Left colon (tissue), 2 donors: ENCODE results near the gene FANCE. TPM values are rescaled to one million over a fixed set of nuclear protein-coding genes. Genes with fewer than 3 reads are reported as not detected.
A peak's percentile ranks its signal among the peaks of the same experiment; 100 is the strongest.

Experiments
- ATAC-seq: fragments of 200-7000 bp; cut with Tn5 transposase; one replicate; pipeline ENCODE4 v1.9.1; 2020; ENCODE audit warnings: mild to moderate bottlenecking, moderate library complexity
- DNase-seq, 2 donors: peaks; one replicate each; pipeline ENCODE4 v3.0.0-alpha.2; 2020
- intact Hi-C, 2 donors: fragments of 100-400 bp; cut with DNase I in 1 of 2; cut with micrococcal nuclease in 1 of 2; formaldehyde crosslinking; loops; one replicate each; pipeline versions ENCODE4 v1.11.2 to v1.14.0; 2022; cut with DNase I, micrococcal nuclease
- total RNA-seq, 2 donors: library from RNA; stranded (reverse); fragmentation: NEBNext Ultra II Directional; extraction: Animal tissue kit (Norgen Biotek cat#: 25700); gene quantifications; one replicate each; pipeline ENCODE4 v1.2.1, GENCODE V29; 2021
- donor health status: DM: no; HTN: no; CAD: no.
- donor health status: DM: yes; HTN: yes; CAD: no.

Gene FANCE
- total RNA-seq, 2 donors from 2014 or later: 3.8 to 4.9 TPM

GRCh38 chr6:35492258-35492973, 40.3 kb downstream of the FANCE start:
- ATAC-seq (no peak), DNase-seq (no peak)

GRCh38 chr6:35492974-35493284, 40.8 kb downstream of the FANCE start:
- intact Hi-C loops: no loop called here
- DNase-seq: no peak
- ATAC-seq: no peak

More at GRCh38 chr6:35492258-35492973, 40.3 kb downstream of the FANCE start:
- intact Hi-C loops: no loop called here

GRCh38 chr6:35493307-35493983, 41.3 kb downstream of the FANCE start:
- ATAC-seq: no peak
- DNase-seq: no peak
- intact Hi-C loops: no loop called here

GRCh38 chr6:35494161-35494563, 42.0 kb downstream of the FANCE start:
- DNase-seq (no peak), ATAC-seq (no peak)
- intact Hi-C loops: no loop called here

GRCh38 chr6:35495258-35496035, 43.3 kb downstream of the FANCE start:
- peak in 1 of 2 donors; percentile 62 for DNase-seq
- intact Hi-C loops: no loop called here
- no peak for ATAC-seq

- DNase-seq (peak; percentile 63 to 67), ATAC-seq (peak; percentile 81)
- intact Hi-C loops: no loop called here
Measured at GRCh38 chr6:35496036-35496840, 44.1 kb downstream of the FANCE start.

GRCh38 chr6:35496841-35497570, 44.9 kb downstream of the FANCE start, which contains the start of gene TEAD3:
Gene TEAD3 (minus strand): TSS chr6:35497079.
- ATAC-seq (peak; percentile 69), DNase-seq (peak; percentile 67 to 71)
- intact Hi-C loops: no loop called here

GRCh38 chr6:35497571-35498421, 45.7 kb downstream of the FANCE start:
- intact Hi-C loops: no loop called here
- peak; percentile 62 to 68 for DNase-seq

GRCh38 chr6:35498422-35499067, 46.4 kb downstream of the FANCE start:
- intact Hi-C loops: no loop called here

More at GRCh38 chr6:35497571-35498421, 45.7 kb downstream of the FANCE start:
- ATAC-seq: peak; percentile 19

GRCh38 chr6:35499372-35499771, 47.2 kb downstream of the FANCE start:
- ATAC-seq (no peak), DNase-seq (no peak)
- intact Hi-C loops: no loop called here

More at GRCh38 chr6:35498422-35499067, 46.4 kb downstream of the FANCE start:
- DNase-seq: no peak
- no peak for ATAC-seq

GRCh38 chr6:35500782-35501181, 48.6 kb downstream of the FANCE start:
- ATAC-seq (no peak), DNase-seq (no peak)
- intact Hi-C loops: no loop called here

- ATAC-seq: no peak
- intact Hi-C loops: no loop called here
- no peak for DNase-seq
Measured at GRCh38 chr6:35501784-35502183, 49.6 kb downstream of the FANCE start.

GRCh38 chr6:35503534-35503933, 51.4 kb downstream of the FANCE start:
- no peak for DNase-seq
- intact Hi-C loops: no loop called here
- ATAC-seq: no peak

- intact Hi-C loops: no loop called here
- no peak for DNase-seq
- ATAC-seq: no peak
Measured at GRCh38 chr6:35505999-35506412, 53.9 kb downstream of the FANCE start.

GRCh38 chr6:35506536-35506935, 54.4 kb downstream of the FANCE start:
- intact Hi-C loops: no loop called here
- no peak for ATAC-seq
- no peak for DNase-seq

- intact Hi-C loops: no loop called here
- DNase-seq (no peak), ATAC-seq (no peak)
Measured at GRCh38 chr6:35507221-35507620, 55.1 kb downstream of the FANCE start.

- ATAC-seq (no peak), DNase-seq (no peak)
- intact Hi-C loops: no loop called here
Measured at GRCh38 chr6:35508027-35508426, 55.9 kb downstream of the FANCE start.
